Measurements from ENCODE around the gene KRT26.
"Not testable (repeated sequence)": the region's sequence is repeated elsewhere in the genome, so short reads cannot be mapped to it uniquely, and the experiment has no call there.

KRT26 gene

GRCh38 chr17:40794466-40794865 is 22.5 kb upstream of the KRT26 start:
- no peak for DNase-seq (ENCODE audit: low read depth in 2 of 2)

- DNase-seq (ENCODE audit: low read depth in 2 of 2), result no peak
Observed at GRCh38 chr17:40793832-40794231, 21.8 kb upstream of the KRT26 start.

- DNase-seq (ENCODE audit: low read depth in 2 of 2), result no peak
Observed at GRCh38 chr17:40791787-40792436, 19.9 kb upstream of the KRT26 start.

DNA sequence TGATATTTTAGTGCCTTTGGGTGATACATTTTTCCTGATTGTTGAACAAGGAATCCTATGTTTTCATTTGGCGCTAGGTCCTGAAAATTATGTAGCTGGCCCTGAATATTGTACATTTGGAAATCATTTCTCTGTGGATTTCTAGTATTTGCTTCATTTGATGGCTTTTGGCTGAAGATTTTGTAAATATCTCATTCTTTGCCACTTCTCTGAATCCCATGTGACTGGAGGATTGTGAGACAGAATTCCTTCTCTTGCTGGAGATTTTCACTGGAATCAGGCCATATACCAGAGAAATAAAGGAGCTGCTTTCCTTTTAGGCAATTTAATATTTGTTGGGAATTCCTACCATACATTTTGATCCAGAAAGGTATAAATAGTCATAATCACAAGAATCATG is 19.1 kb upstream of the KRT26 start:
- DNase-seq (ENCODE audit: low read depth in 2 of 2), result no peak

- DNase-seq (ENCODE audit: low read depth in 2 of 2), result no peak
Observed at GRCh38 chr17:40782450-40782849, 10.4 kb upstream of the KRT26 start, which contains the start of gene KRT27. TSS of gene KRT27 (minus strand) at chr17:40782550. CDS start at chr17:40782493, 57 bp downstream.

GRCh38 chr17:40779181-40779909 is 7.3 kb upstream of the KRT26 start:
- DNase-seq (ENCODE audit: low read depth in 2 of 2), result peak; percentile 7 to 14

DNA sequence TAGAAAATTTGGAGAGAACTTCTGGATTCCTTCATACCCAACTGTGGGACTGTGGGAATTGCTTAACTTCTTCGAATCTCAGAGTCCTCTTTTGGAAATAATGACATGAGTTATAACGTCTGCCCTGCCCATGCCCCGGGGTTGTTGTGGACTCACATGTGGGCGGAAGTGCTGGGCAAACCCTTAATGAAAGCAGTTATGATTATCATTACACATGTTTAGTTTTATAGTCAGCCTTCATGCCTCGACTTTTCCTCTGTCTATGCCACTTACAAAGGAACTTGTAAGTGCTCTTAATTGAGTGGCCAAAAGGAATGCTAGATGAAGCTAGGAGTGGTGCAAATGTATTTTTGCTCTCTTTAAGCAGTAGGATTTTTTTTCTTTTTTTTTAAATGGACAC is 6.5 kb upstream of the KRT26 start:
- DNase-seq (ENCODE audit: low read depth in 2 of 2), result no peak

DNA sequence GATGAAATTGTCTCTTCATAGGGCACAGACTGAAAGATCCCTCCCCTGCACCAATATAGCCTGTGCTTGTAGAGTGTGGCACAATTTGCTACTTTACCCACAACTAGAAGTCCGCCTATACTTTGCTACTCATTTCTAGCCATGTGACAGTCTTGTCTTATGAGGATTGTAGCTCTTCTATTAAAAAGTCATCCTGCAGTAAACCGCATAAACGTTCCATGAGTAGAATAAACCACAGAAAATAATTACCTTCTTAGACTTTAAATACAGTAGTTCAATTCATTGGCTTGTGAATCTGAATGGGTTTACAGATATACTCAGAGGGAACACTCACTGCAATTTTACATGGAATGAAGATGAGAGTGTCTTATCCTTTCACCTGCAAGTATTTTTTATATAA is 6.0 kb upstream of the KRT26 start:
- DNase-seq (ENCODE audit: low read depth in 2 of 2), result no peak

- DNase-seq (ENCODE audit: low read depth in 2 of 2), result no peak
Observed at GRCh38 chr17:40777459-40777858, 5.5 kb upstream of the KRT26 start.

DNA sequence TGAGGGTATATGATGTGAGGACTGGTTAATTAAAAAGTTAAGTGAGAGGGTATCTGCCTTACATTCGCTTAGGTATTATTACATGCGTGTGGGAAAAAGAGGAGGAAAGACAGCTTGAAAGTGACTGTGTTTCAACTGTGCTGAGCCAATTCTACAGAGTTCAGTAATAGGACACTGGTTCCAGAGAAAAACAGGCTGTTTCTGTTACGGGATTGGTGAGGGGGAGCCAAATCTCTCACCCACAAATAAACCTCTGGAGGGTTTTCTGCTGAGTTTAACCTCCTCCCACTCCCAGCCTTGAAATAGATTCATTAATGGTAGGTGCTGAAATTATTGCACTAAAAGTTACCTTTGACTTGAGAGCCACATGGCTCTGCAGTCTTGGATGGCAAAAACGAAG is 3.9 kb upstream of the KRT26 start:
- no peak for DNase-seq (ENCODE audit: low read depth in 2 of 2)

- DNase-seq (ENCODE audit: low read depth in 2 of 2), result no peak
Observed at GRCh38 chr17:40765657-40766056, 6.3 kb downstream of the KRT26 start.

- no peak for DNase-seq (ENCODE audit: low read depth in 2 of 2)
Observed at GRCh38 chr17:40763752-40764151, 8.2 kb downstream of the KRT26 start.

- DNase-seq (ENCODE audit: low read depth in 2 of 2), result no peak
Observed at GRCh38 chr17:40760105-40761016, 11.6 kb downstream of the KRT26 start.

DNA sequence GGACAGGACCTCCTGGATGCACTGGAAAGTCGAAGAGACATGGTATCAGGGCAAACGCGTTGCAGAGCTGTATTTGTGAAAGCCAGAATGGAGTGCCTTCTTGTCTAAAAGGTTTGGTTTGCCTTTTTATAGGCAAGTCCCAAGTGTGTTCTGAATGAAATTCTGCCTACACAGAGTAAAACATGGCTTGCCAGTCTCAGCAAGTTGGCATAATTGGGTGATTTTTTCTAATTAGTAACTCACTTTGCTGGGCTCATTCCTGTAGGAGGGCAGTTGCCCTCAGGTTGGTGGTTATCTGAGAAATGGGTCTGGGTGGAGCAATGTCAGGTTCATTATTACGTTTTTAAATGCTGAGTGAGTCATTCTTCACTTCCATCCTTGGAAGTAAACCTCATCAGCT is 16.8 kb downstream of the KRT26 start, which contains the start of gene KRT25:
TSS of gene KRT25 (minus strand) at position 101 of the 400 bp plus-strand sequence. CDS start at position 41, 60 bp downstream.
- DNase-seq (ENCODE audit: low read depth in 2 of 2), result no peak

DNA sequence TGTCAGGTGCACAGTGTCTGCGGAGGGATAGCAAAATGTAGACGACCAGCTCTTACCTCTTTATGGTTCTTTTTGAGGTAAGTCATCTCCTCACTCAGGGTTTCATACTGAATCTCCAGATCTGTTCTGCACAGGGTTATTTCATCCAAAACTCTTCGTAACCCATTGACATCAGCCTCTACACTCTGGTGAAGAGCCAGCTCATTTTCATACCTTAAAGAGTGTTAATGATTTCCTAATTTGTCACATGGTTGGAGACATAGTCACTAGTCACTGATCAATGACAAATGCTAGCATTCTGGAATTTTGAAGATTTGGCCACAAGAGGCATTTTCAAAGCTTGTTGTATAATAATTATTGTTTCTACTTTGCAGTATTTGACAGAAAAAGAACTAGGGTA is 18.2 kb downstream of the KRT26 start:
- DNase-seq (ENCODE audit: low read depth in 2 of 2), result no peak

DNA sequence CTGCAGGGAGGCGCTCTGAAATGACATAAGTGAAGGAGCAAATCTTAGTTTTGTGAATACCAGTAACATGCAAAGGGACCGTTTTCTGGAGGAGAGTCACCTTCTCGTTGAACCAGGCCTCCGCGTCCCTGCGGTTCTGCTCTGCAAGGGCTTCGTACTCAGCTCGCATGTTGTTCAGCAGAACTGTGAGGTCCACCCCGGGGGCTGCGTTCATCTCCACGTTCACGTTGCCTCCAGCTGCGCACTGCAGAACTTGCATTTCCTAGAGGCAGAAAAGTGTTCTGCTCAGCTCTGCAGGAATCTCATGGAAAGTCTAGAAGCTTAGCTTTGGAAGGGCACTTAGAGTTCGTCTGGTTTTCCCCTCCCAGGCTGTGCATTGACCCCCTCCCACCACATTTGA is 20.9 kb downstream of the KRT26 start:
- DNase-seq (ENCODE audit: low read depth in 2 of 2), result no peak

DNA sequence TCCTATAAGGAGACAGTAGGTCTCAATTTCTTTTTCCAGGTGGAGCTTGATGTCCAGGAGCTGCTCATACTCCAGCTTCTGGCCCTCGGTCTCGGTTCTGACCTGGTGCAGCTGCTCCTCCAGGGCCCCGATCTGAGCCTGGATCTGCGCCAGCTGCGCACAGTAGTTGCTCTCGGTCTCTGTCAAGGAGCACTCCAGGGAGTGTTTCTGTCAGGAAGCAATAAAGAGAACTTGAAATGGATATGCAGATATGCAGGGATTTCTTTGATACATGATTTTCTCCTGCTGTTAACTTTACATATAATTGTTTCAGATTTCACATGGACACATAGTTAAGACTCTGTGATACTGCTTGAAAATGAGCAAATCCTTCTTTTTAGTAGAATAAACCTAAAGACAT is 21.6 kb downstream of the KRT26 start:
- DNase-seq (ENCODE audit: low read depth in 2 of 2), result no peak

GRCh38 chr17:40748666-40749065 is 23.3 kb downstream of the KRT26 start:
- not testable (repeated sequence) for DNase-seq (ENCODE audit: low read depth in 2 of 2)

GRCh38 chr17:40738553-40738952 is 33.4 kb downstream of the KRT26 start:
- DNase-seq (ENCODE audit: low read depth in 2 of 2), result no peak

DNA sequence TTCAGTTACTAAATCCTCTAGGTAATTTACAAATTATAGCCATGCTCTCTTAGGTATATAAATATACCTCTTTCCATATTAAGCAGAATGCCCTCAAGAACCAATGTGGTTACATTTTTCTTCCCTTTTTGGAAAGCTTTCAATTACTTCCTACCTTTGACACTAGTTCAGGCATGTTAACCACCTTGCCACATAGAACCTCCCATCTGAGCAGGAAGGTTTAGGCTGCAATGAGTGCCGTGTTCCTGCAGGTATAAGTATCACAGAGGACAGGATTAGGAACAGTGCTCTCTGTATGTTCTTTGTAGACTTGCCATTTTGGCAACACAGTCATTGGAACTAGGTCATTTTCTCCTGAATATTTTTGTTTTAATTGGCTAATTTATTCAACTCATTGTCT is 37.0 kb downstream of the KRT26 start:
- DNase-seq (ENCODE audit: low read depth in 2 of 2), result no peak

GRCh38 chr17:40734018-40734417 is 38.0 kb downstream of the KRT26 start:
- DNase-seq (ENCODE audit: low read depth in 2 of 2), result no peak

GRCh38 chr17:40730970-40731369 is 41.0 kb downstream of the KRT26 start:
- DNase-seq (ENCODE audit: low read depth in 2 of 2), result no peak
